HPDE6-E6E7 (cell line): Measurements from ENCODE around the gene PTPN3.
"Not testable (repeated sequence)": the region's sequence is repeated elsewhere in the genome, so short reads cannot be mapped to it uniquely, and the experiment has no call there.

Experiments used
- DNase-seq: peaks from one replicate; pipeline ENCODE4 v3.0.0; 2011; ENCODE audit warnings: missing footprints; ENCODE audit errors: extremely low spot score

Gene PTPN3

GRCh38 chr9:109399258-109399767 is 98.8 kb downstream of the PTPN3 start:
- no peak for DNase-seq

GRCh38 chr9:109391176-109391575 is 106.9 kb downstream of the PTPN3 start:
- no peak for DNase-seq

GRCh38 chr9:109387856-109388255 is 110.3 kb downstream of the PTPN3 start:
- no peak for DNase-seq

GRCh38 chr9:109387206-109387605 is 110.9 kb downstream of the PTPN3 start:
- no peak for DNase-seq

GRCh38 chr9:109385499-109385898 is 112.6 kb downstream of the PTPN3 start:
- no peak for DNase-seq

GRCh38 chr9:109383947-109384346 is 114.2 kb downstream of the PTPN3 start:
- DNase-seq: no peak

- DNase-seq: no peak
These were observed 114.8 kb downstream of the PTPN3 start for GRCh38 chr9:109383356-109383755.

GRCh38 chr9:109382585-109382984 is 115.5 kb downstream of the PTPN3 start:
- DNase-seq: no peak

GRCh38 chr9:109382182-109382581 is 115.9 kb downstream of the PTPN3 start:
- DNase-seq: no peak

- peak; percentile 14 for DNase-seq
These were observed 116.9 kb downstream of the PTPN3 start for GRCh38 chr9:109381011-109381729.

- no peak for DNase-seq
These were observed 118.6 kb downstream of the PTPN3 start for GRCh38 chr9:109379513-109379912.

GRCh38 chr9:109378316-109378715 is 119.8 kb downstream of the PTPN3 start:
- DNase-seq: no peak

GRCh38 chr9:109372246-109372645 is 125.9 kb downstream of the PTPN3 start:
- DNase-seq: no peak

- no peak for DNase-seq
These were observed 126.7 kb downstream of the PTPN3 start for GRCh38 chr9:109371374-109371773.

- DNase-seq: peak; percentile 20
These were observed 128.8 kb downstream of the PTPN3 start for GRCh38 chr9:109369285-109369684.

GRCh38 chr9:109360771-109361170 is 137.3 kb downstream of the PTPN3 start:
- no peak for DNase-seq

- DNase-seq: not testable (repeated sequence)
These were observed 139.0 kb downstream of the PTPN3 start for GRCh38 chr9:109358968-109359603.

- DNase-seq: no peak
These were observed 142.4 kb downstream of the PTPN3 start for GRCh38 chr9:109355564-109356297.

- no peak for DNase-seq
These were observed 143.9 kb downstream of the PTPN3 start for GRCh38 chr9:109354190-109354589.

GRCh38 chr9:109351032-109351431 is 147.1 kb downstream of the PTPN3 start:
- no peak for DNase-seq

- DNase-seq: no peak
These were observed 148.7 kb downstream of the PTPN3 start for GRCh38 chr9:109349421-109349846.

- no peak for DNase-seq
These were observed 151.2 kb downstream of the PTPN3 start for GRCh38 chr9:109346904-109347303.

GRCh38 chr9:109344866-109345265 is 153.2 kb downstream of the PTPN3 start:
- DNase-seq: no peak
